ENCODE results near the gene SMOC2.

- no peak for TF ChIP-seq MXI1 (IDR thresholded peaks at IDR 0.05; ENCODE audit: borderline replicate concordance, low read depth, low read length)
- TF ChIP-seq SMC3 (IDR thresholded peaks at IDR 0.05; ENCODE audit: low read depth, low read length), result no peak
- TF ChIP-seq POLR2A (IDR thresholded peaks at IDR 0.05; ENCODE audit: low read depth, low read length), result no peak
- no peak for TF ChIP-seq CTCF (conservative IDR thresholded peaks at IDR 0.05; ENCODE audit: low read depth, low read length)
- no peak for TF ChIP-seq RCOR1 (IDR thresholded peaks at IDR 0.05; ENCODE audit: insufficient replicate concordance, low read length)
- TF ChIP-seq RAD21 (IDR thresholded peaks at IDR 0.05; ENCODE audit: low read length), result no peak
- no peak for TF ChIP-seq CHD1 (IDR thresholded peaks at IDR 0.05; ENCODE audit: low read depth, low read length)
- no peak for TF ChIP-seq RFX5 (IDR thresholded peaks at IDR 0.05; ENCODE audit: low read depth, low read length)
- no peak for TF ChIP-seq BHLHE40 (IDR thresholded peaks at IDR 0.05; ENCODE audit: low read depth, low read length)
- TF ChIP-seq MAFK (IDR thresholded peaks at IDR 0.05; ENCODE audit: low read depth, low read length), result no peak
- no peak for TF ChIP-seq FOS (IDR thresholded peaks at IDR 0.05; ENCODE audit: low read depth, low read length)
- TF ChIP-seq, protein P1, sequence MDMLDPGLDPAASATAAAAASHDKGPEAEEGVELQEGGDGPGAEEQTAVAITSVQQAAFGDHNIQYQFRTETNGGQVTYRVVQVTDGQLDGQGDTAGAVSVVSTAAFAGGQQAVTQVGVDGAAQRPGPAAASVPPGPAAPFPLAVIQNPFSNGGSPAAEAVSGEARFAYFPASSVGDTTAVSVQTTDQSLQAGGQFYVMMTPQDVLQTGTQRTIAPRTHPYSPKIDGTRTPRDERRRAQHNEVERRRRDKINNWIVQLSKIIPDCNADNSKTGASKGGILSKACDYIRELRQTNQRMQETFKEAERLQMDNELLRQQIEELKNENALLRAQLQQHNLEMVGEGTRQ (IDR thresholded peaks at IDR 0.05; ENCODE audit: low read depth, low read length), result no peak
Observed at GRCh38 chr6:168499045-168499650, 58.2 kb downstream of the SMOC2 start.

Measured in IMR-90 (cell line).